ENCODE measurements around the gene ALDH3A2.

The ALDH3A2 gene

DNA sequence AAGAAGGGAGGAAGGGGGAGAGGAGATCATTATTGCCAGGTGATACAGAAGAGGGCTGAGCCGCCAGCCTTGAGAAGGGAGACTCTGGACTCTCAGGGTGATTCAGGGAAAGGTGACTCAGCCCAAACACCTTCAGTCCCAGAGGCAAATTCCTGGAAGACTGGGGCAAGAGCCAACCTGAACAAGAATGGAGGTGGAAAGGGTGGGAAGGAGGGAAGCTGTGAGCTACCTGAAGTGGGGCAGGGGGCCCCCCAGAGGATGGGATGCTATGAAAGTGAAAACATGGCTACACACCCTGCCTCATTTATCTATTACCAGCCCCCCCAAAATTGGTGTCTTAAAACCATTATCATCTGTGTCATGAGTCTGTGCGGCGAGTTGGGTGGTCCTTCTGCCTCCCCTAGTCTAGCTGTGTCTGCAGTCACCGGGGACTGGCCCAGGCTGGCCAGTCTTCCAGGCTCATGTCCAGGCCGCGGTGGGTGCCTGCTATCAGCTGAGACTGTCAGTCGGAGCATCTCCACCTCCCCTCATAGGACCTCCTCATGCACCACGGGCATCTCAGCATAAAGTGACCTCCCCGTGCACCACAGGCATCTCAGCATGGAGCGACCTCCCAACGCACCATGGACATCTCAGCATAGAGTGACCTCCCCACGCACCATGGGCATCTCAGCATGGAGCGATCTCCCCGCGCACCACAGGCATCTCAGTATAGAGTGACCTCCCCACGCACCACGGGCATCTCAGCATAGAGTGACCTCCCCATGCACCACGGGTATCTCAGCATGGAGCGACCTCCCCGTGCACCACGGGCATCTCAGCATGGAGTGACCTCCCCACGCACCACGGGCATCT is 71.0 kb downstream of the ALDH3A2 start:
- TF ChIP-seq, protein P1, sequence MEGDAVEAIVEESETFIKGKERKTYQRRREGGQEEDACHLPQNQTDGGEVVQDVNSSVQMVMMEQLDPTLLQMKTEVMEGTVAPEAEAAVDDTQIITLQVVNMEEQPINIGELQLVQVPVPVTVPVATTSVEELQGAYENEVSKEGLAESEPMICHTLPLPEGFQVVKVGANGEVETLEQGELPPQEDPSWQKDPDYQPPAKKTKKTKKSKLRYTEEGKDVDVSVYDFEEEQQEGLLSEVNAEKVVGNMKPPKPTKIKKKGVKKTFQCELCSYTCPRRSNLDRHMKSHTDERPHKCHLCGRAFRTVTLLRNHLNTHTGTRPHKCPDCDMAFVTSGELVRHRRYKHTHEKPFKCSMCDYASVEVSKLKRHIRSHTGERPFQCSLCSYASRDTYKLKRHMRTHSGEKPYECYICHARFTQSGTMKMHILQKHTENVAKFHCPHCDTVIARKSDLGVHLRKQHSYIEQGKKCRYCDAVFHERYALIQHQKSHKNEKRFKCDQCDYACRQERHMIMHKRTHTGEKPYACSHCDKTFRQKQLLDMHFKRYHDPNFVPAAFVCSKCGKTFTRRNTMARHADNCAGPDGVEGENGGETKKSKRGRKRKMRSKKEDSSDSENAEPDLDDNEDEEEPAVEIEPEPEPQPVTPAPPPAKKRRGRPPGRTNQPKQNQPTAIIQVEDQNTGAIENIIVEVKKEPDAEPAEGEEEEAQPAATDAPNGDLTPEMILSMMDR (IDR thresholded peaks at IDR 0.05; ENCODE audit: low read depth, low read length, missing control alignments) = no peak
- DNase-seq (ENCODE audit: extremely low read depth, low read depth) = no peak
- no peak overlapping the region for H3K4me3 ChIP-seq (replicated peaks; ENCODE audit: low read depth, low read length)

- DNase-seq (ENCODE audit: extremely low read depth, low read depth) = no peak
- no peak overlapping the region for H3K4me3 ChIP-seq (replicated peaks; ENCODE audit: low read depth, low read length)
- TF ChIP-seq, protein P1 (IDR thresholded peaks at IDR 0.05; ENCODE audit: low read depth, low read length, missing control alignments) = no peak
These were observed 71.6 kb downstream of the ALDH3A2 start for GRCh38 chr17:19720210-19720475.

GRCh38 chr17:19720631-19721426 is 72.3 kb downstream of the ALDH3A2 start:
- DNase-seq (ENCODE audit: extremely low read depth, low read depth) = no peak
- TF ChIP-seq, protein P1 (IDR thresholded peaks at IDR 0.05; ENCODE audit: low read depth, low read length, missing control alignments) = no peak
- H3K4me3 ChIP-seq (replicated peaks; ENCODE audit: low read depth, low read length) = no peak overlapping the region

DNA sequence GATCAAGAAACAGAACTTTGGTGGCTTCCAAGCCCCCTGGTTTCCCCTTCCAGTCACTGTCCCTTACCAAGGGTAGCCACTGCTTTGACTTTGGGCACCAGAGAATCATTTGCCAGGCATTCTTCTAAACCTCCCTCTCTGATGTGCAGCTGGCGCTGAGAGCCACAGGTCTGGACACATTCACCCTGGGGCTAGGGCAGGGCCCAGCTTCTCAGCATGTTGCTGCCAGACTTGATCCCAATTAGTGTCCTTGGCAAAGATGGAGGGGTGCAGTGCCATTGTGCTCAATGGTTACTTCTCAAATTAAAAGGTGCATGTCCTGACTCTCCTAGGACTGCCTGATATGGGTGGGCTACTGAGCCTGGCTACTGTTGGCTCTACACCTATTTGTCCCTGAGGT is 75.4 kb downstream of the ALDH3A2 start:
- DNase-seq (ENCODE audit: extremely low read depth, low read depth) = no peak
- TF ChIP-seq, protein P1 (IDR thresholded peaks at IDR 0.05; ENCODE audit: low read depth, low read length, missing control alignments) = no peak
- no peak overlapping the region for H3K4me3 ChIP-seq (replicated peaks; ENCODE audit: low read depth, low read length)

- no peak overlapping the region for H3K4me3 ChIP-seq (replicated peaks; ENCODE audit: low read depth, low read length)
- DNase-seq (ENCODE audit: extremely low read depth, low read depth) = no peak
- TF ChIP-seq, protein P1 (IDR thresholded peaks at IDR 0.05; ENCODE audit: low read depth, low read length, missing control alignments) = no peak
These were observed 76.2 kb downstream of the ALDH3A2 start for GRCh38 chr17:19724501-19725420.

- DNase-seq (ENCODE audit: extremely low read depth, low read depth) = no peak
- H3K4me3 ChIP-seq (replicated peaks; ENCODE audit: low read depth, low read length) = no peak overlapping the region
- TF ChIP-seq, protein P1 (IDR thresholded peaks at IDR 0.05; ENCODE audit: low read depth, low read length, missing control alignments) = no peak
These were observed 76.9 kb downstream of the ALDH3A2 start for GRCh38 chr17:19725486-19725885.
